ENCODE measurements around the gene BACH1.
"Not testable (repeated sequence)": the region's sequence is repeated elsewhere in the genome, so short reads cannot be mapped to it uniquely, and the experiment has no call there.

BACH1 gene

DNA sequence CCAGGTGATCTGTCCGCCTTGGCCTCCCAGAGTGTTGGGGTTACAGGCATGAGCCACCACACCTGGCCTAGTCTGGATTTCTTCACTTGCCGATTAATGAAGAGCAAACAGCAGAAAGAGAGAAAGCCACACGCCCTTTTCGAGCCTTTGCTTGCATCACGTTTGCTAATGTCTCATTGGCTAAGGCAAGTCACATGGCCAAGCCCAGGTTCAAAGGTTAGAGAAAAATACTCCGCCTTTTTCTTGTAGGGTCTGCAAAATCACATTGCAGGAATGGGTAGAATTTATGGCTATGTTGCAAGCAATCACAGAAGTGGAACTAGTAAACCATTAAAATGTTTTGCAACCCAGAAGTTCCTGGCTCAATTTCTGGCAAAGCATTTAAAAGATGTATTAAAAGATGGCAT lies 26.8 kb upstream of the BACH1 start:
- peaks cover 3% of the 10 kb centered on the region for H3K4me1 Mint-ChIP-seq
- H3K9me3 Mint-ChIP-seq: peaks cover 2% of the 10 kb centered on the region
- no peaks in the 10 kb centered on the region for H3K36me3 Mint-ChIP-seq
- peaks cover 1% of the 10 kb centered on the region for H3K27me3 Mint-ChIP-seq
- H3K4me3 Mint-ChIP-seq: no peak overlapping the region
- H3K27ac Mint-ChIP-seq: no peak overlapping the region
- DNase-seq (ENCODE audit: low spot score in 2 of 2): no peak
- ATAC-seq (ENCODE audit: low read depth): no peak

DNA sequence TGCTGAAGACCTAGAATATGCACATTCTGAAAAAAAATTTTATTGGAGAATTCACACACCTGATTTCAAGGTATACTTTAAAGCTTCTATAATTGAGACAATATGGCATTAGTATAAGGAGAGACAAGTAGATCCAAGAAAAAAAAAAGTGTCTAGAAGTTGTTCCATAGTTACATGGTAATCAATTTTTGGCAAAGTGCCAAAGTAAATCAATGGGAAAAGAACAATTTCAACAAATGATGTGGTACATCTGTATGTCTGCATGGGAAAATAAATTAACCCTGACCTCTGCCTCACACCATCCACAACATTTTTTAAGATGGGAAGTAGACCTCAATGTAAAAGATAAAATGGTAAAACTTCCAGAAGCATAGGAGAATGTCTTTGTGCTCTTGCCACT lies 21.3 kb upstream of the BACH1 start:
- peaks cover 4% of the 10 kb centered on the region for H3K36me3 Mint-ChIP-seq
- no peak overlapping the region for H3K27ac Mint-ChIP-seq
- H3K9me3 Mint-ChIP-seq: peaks cover 6% of the 10 kb centered on the region
- DNase-seq (ENCODE audit: low spot score in 2 of 2) (no peak), ATAC-seq (ENCODE audit: low read depth) (no peak)
- no peak overlapping the region for H3K4me3 Mint-ChIP-seq
- peaks cover 1% of the 10 kb centered on the region for H3K27me3 Mint-ChIP-seq
- H3K4me1 Mint-ChIP-seq: no peaks in the 10 kb centered on the region

DNA sequence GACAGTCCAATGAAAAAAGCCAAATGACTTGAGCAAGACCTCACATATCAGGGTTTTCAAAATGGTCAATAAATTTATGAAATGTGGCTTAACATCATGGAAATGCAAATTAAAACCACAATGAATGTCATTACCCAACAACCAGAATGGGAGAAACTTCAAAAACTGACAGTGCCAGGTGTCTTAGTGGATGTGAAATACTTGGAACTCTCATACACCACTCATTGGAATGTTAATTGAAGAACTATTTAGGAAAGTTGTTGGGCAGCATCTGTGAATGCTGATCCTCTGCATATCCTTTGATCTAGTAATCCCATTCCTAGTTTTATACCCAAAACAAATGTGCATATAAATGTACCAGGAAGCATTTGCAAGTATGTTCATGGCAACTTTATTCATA lies 19.2 kb upstream of the BACH1 start:
- Mint-ChIP-seq H3K27ac (no peak overlapping the region), H3K9me3 (peaks cover 11% of the 10 kb centered on the region), H3K36me3 (peaks cover 6% of the 10 kb centered on the region), H3K4me3 (no peak overlapping the region), H3K4me1 (no peaks in the 10 kb centered on the region), H3K27me3 (peaks cover 1% of the 10 kb centered on the region)
- no peak for DNase-seq (ENCODE audit: low spot score in 2 of 2)
- no peak for ATAC-seq (ENCODE audit: low read depth)

DNA sequence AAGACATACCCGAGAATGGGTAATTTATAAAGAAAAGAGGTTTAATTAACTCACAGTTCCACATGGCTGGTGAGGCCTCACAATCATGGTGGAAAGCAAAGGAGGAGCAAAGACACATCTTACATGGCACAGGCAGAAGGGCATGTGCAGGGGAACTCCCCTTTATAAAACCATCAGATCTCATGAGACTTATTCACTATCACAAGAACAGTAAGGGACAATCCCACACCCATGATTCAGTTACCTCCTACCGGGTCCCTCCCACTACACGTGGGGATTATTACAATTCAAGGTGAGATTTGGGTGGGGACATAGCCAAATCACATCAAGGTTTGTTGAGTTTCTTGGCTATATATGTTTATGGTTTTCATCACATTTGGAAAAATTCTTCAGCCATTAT lies 16.9 kb upstream of the BACH1 start:
- not testable (repeated sequence) for DNase-seq (ENCODE audit: low spot score in 2 of 2); H3K4me3 Mint-ChIP-seq; H3K4me1 Mint-ChIP-seq; H3K36me3 Mint-ChIP-seq; H3K27me3 Mint-ChIP-seq; H3K27ac Mint-ChIP-seq
- peaks cover 11% of the 10 kb centered on the region for H3K9me3 Mint-ChIP-seq
- ATAC-seq (ENCODE audit: low read depth): peak; percentile 62

DNA sequence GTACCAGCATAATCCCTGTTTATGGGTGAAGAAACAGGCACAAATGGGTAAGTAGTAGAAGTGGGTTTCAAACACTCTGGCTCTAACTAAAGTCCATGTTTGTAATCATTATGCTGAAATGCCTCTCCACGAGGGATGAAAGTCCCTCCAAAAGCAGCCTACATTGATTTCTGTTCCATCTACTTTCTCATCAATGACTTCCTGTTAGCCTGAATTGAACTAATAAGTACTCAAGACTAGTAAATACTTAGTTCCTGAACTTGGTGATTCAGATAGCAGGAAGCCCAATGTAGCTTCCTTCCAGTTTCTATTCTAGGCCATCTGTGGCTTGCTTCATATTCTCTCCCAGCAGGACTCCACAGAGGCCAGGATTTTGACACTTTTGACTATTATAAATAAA lies 11.3 kb upstream of the BACH1 start:
- Mint-ChIP-seq H3K4me1 (peaks cover 10% of the 10 kb centered on the region), H3K27me3 (no peaks in the 10 kb centered on the region), H3K27ac (no peak overlapping the region), H3K4me3 (no peak overlapping the region), H3K36me3 (peaks cover 1% of the 10 kb centered on the region), H3K9me3 (peaks cover 5% of the 10 kb centered on the region)
- ATAC-seq (ENCODE audit: low read depth): peak; percentile 81
- DNase-seq (ENCODE audit: low spot score in 2 of 2): no peak

DNA sequence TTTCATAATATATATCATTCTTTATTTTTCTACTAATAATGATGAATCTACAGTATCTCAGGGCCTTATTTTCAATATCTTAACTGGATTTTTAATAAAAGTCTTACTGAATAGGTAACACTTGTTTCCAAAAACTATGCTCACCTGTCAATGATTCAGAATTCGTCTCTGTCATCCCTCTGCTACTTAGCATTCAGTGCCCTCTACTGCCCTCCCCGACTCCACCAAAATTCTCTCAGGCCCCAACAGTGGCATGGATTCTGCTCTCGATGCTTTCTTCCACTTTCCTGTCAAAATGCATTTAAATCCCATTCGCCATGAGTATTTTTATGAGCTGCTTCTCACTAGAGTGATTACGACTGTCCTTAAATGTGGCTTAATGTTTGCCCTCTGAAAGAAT lies 10.5 kb upstream of the BACH1 start:
- peaks cover 10% of the 10 kb centered on the region for H3K4me1 Mint-ChIP-seq
- H3K36me3 Mint-ChIP-seq: peaks cover 1% of the 10 kb centered on the region
- no peak overlapping the region for H3K4me3 Mint-ChIP-seq
- no peak for DNase-seq (ENCODE audit: low spot score in 2 of 2)
- no peak overlapping the region for H3K27ac Mint-ChIP-seq
- ATAC-seq (ENCODE audit: low read depth): no peak
- H3K27me3 Mint-ChIP-seq: no peaks in the 10 kb centered on the region
- H3K9me3 Mint-ChIP-seq: no peaks in the 10 kb centered on the region

DNA sequence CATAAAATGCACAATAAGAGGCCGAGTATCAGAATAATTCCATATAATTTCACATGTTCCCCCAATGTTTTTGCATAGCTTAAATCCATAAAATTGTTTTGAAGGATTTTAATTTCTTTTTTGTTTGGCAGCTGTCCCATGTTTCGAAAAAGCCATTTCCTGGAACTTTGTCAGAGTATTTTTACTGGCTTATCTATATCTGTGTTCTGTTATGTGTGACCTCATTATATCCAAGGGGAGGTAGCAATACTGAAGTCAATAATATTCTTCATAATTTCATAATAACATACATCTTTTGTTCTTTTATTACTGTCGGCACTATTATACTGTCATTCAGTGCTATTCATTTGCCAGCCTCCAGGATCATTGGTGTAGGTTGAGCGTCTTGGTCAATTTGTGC lies 9.4 kb upstream of the BACH1 start:
- no peak for ATAC-seq (ENCODE audit: low read depth)
- Mint-ChIP-seq H3K27me3 (no peaks in the 10 kb centered on the region), H3K4me3 (no peak overlapping the region), H3K36me3 (no peaks in the 10 kb centered on the region), H3K27ac (no peak overlapping the region), H3K4me1 (peaks cover 15% of the 10 kb centered on the region), H3K9me3 (no peaks in the 10 kb centered on the region)
- no peak for DNase-seq (ENCODE audit: low spot score in 2 of 2)

DNA sequence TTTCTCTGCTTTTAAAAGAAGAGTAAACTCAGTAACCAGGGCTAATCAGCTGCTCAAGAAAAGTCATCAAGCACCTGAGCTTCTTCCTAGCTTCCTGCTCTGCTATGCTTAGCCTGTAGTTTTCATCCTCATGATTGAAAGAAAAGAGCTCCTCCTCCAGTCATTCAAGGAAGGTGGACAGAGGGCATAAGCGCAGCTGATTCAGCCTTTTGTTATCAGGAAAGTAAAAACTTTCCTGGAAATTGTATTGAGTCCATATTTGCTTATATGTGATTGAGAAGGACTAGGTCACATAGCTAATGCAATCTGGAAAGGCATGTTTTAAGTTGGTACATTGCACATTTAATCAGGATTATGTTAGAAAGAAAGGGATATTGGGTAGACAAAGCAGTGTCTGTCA lies 8.5 kb upstream of the BACH1 start:
- Mint-ChIP-seq H3K27ac (no peak overlapping the region), H3K9me3 (no peaks in the 10 kb centered on the region), H3K4me1 (peaks cover 19% of the 10 kb centered on the region), H3K27me3 (no peaks in the 10 kb centered on the region), H3K36me3 (no peaks in the 10 kb centered on the region), H3K4me3 (no peak overlapping the region)
- ATAC-seq (ENCODE audit: low read depth) (no peak), DNase-seq (ENCODE audit: low spot score in 2 of 2) (no peak)

DNA sequence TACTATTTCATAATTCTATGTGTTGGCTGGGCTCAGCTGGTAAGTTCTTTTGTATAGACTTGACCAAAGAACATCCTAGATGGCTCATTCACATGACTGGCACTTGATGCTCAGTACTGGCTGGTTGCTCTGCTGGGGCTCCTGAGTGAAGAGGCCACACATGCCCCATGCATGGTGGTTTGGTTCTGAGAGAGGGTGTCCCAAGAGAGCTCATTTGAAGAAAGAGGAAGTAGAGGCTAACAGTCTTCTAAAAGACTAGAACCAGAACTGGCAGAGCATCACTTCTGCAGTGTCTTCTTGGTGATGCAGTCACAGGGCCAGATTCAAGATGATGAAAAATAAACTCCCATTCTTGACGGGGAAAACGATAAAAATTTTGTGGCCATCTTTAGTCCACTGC lies 5.2 kb upstream of the BACH1 start:
- H3K36me3 Mint-ChIP-seq: no peaks in the 10 kb centered on the region
- peak overlapping the region; percentile 90 for H3K27ac Mint-ChIP-seq
- H3K9me3 Mint-ChIP-seq: no peaks in the 10 kb centered on the region
- DNase-seq (ENCODE audit: low spot score in 2 of 2): peak; percentile 41 to 80
- peaks cover 21% of the 10 kb centered on the region for H3K4me1 Mint-ChIP-seq
- ATAC-seq (ENCODE audit: low read depth): peak; percentile 93
- H3K4me3 Mint-ChIP-seq: no peak overlapping the region
- no peaks in the 10 kb centered on the region for H3K27me3 Mint-ChIP-seq

DNA sequence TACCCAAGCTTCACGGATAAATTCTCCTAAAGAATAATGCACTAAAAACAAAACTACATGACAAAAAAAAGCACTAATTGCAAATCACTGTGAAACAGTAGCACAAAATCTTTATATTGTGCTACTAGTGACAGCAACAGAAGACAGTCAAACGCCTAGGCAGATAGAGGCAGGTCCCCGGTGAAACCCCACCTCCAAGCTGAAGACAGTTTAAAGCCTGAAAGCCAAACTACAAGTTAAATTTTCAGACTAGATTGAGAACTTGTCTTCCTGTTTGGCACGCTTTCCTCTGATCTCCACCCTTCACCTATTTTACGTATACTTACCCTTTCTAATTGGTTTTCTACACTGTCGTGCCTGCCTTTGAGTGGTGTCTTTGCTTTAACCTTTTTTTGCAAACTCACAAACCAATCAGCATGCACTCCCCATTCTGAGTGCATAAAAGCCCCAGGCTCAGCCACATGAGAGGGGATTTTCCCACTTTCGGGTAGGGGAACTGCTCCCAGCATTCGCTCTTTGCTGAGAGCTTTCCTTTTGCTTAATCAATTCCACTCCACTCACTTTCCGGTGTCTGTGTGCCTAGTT lies 3.6 kb upstream of the BACH1 start:
- Mint-ChIP-seq H3K36me3 (no peaks in the 10 kb centered on the region), H3K4me1 (peaks cover 31% of the 10 kb centered on the region), H3K27ac (peak overlapping the region; percentile 90), H3K4me3 (no peak overlapping the region), H3K9me3 (no peaks in the 10 kb centered on the region), H3K27me3 (no peaks in the 10 kb centered on the region)
- ATAC-seq (ENCODE audit: low read depth) (no peak), DNase-seq (ENCODE audit: low spot score in 2 of 2) (no peak)

DNA sequence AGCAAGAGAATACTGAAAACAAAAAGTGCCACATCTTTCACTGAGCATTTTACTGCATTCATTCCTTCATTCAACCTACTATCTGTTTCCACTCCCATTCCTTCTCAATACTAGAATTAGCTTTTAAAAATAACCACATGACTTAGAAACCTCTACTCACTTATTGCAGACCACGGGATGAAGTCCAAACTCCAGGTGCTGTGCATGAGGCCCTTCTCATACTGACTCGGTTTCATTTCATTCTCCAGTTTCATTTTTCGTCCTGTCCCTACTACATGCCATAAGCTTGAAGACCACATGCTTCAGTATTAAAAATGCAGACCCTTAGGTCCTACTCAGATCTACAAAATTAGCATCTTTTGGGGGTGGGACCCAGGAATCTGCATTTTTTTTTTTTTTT lies 2.3 kb upstream of the BACH1 start:
- DNase-seq (ENCODE audit: low spot score in 2 of 2): no peak
- Mint-ChIP-seq H3K4me1 (peaks cover 38% of the 10 kb centered on the region), H3K4me3 (peak overlapping the region; percentile 12), H3K27me3 (no peaks in the 10 kb centered on the region), H3K9me3 (no peaks in the 10 kb centered on the region), H3K36me3 (no peaks in the 10 kb centered on the region), H3K27ac (peak overlapping the region; percentile 39)
- ATAC-seq (ENCODE audit: low read depth): no peak

DNA sequence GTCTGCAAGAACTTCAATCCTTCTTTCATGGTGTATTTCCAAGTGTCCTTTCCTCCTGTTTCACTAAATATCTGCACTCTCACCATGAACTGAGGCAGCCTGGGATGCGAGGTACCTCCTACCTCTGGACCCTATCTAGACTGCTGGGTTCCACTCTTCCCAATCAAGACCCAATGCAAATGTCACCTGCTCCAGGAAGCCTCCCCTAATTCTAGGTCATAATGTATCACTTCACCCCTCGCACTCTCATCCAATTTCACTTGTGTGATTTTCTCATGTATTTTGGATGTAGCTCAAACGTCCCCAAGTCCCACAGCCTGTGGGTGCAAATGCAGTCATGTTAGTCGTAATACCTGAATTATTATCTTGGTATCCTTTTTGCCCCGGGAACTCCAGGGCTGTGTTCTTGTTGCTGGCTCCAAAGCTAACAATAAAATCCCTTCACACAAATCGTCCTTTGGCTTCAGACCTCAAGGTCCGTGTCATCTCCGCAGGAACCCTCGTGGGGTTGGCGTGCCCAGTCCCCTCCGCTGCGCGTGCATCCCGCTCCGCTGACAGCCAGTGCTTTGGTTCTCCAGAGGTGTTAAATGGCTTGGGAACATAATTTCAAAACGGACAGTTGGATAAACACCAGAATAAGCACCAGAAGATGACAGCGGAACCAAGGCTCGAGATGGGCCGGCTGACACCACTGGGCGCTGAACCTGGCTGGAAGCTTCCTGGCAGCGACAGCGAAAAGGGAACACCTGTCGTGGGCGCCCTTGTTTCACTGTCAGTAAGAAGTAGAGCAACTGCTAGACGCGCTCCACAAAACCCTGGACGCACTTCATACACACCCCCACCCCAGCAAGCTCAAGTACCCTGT lies 1.0 kb upstream of the BACH1 start:
- ATAC-seq (ENCODE audit: low read depth) (no peak), DNase-seq (ENCODE audit: low spot score in 2 of 2) (no peak)
- H3K36me3 Mint-ChIP-seq: no peaks in the 10 kb centered on the region
- H3K27ac Mint-ChIP-seq: peak overlapping the region; percentile 98
- H3K4me3 Mint-ChIP-seq: peak overlapping the region; percentile 50
- H3K4me1 Mint-ChIP-seq: peaks cover 44% of the 10 kb centered on the region
- no peaks in the 10 kb centered on the region for H3K9me3 Mint-ChIP-seq
- H3K27me3 Mint-ChIP-seq: no peaks in the 10 kb centered on the region

DNA sequence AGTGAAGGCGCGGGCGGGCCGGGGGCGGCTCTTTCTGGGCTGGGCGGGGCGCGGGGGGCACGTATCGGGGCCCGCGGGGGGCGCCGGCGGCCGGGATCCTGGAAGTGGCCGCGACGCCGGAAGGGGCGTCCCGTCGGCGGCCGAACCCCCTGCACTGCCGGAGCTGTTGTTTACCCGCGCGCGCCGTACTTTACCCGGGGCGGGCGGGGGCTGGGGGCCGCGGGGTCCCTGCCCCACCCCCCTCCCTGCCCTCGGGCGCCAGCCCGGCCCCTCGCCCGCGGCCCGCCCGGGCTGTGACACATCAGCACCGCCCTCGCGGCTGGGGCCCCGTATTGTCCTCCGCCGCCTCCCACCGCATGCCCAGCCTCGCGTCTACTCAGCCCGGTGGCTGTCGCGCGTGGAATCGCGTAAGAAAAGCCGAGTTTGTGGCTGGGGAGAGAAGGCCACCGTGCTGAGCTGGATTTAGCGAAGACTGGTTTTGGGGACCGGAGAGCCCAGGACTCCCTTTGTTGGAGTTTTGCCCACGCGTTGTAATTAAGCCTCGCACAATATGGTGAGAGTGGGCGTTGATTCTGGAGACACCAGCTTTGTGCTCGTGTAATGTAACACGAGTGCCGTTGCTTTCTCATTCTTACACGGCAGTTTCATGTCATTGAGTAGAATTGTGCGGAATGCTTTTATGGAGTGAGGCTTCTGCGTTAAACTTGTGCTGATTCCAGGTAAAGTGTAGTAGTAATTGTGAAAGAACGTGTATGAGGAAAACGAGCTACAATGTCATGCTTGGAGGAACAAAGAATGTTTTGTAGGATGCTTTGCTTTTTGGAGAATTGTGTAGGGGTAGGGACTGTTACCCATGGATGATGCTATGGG lies 559 bp downstream of the BACH1 start:
- DNase-seq (ENCODE audit: low spot score in 2 of 2) (peak; percentile 64 to 72), ATAC-seq (ENCODE audit: low read depth) (peak; percentile 34)
- Mint-ChIP-seq H3K9me3 (no peaks in the 10 kb centered on the region), H3K27me3 (no peaks in the 10 kb centered on the region), H3K36me3 (no peaks in the 10 kb centered on the region), H3K4me3 (peak overlapping the region; percentile 90), H3K27ac (peak overlapping the region; percentile 98), H3K4me1 (peaks cover 45% of the 10 kb centered on the region)

All from memory B cell (primary cell).